GM19351 (cell line): Measurements from ENCODE around the gene NRP2.

Experiments used
- ATAC-seq: cut with Tn5 transposase; IDR thresholded peaks from one replicate; pipeline ENCODE4 v1.9.1; 2021; ENCODE audit warnings: mild to moderate bottlenecking, moderate library complexity; ENCODE audit not compliant: unreplicated experiment

Gene NRP2

DNA sequence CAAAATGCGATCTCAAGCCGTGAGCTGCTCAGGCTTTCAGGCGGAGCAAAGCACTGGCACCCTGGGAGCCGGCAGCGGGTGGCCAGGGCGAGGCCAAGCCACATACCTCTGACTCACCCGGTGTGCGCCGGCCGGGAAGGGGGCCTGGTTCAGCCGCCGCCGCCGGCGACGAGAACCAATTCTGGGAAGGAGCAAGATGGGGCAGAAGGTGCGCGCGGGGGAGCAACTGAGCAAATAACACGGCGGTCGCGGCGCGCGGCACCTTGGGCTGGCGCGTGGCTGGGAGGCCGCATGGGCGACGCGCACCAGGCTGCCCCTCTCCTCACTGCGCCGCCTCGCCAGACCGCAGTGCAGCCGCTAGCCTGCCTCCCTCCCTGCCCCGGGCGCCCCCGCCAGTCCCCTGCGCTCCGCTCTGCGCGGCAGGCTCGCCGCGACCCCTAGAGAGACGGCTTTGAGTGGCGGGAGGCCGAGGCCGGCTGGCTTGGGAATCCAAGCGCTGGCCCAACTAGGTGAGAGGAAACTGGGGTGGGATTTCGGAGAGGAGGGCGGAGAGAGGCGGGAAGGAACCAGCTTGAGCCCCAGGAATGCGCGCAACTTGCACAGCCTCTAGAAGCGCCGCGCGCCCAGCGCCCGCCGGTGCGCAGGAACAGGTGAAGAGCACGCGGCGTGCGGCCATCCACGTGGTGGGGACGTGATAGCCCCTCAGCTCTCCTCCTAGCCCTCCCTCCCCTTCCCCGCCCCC, 3.2 kb downstream of the NRP2 start:
- ATAC-seq, result no peak

- ATAC-seq, result no peak
These were observed 3.9 kb downstream of the NRP2 start for GRCh38 chr2:205686056-205686782.

- no peak for ATAC-seq
These were observed 4.7 kb downstream of the NRP2 start for GRCh38 chr2:205686783-205687640.

DNA sequence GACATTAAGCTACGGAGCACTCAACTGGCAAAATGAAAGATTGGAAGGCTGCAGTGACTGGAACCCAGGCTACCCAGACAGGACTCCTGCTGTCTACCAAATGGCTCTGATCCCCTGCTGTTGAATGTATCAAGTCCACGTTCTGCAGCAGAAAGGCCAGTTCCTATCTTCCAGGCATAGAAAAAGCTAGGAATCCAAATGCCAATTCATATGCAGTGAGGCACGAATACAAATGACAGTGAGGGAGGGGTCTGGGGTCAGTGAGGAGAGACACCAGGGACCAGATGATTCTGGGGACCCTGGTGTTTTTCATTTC, 5.3 kb downstream of the NRP2 start:
- no peak for ATAC-seq

GRCh38 chr2:205688417-205689200, 6.3 kb downstream of the NRP2 start:
- no peak for ATAC-seq

DNA sequence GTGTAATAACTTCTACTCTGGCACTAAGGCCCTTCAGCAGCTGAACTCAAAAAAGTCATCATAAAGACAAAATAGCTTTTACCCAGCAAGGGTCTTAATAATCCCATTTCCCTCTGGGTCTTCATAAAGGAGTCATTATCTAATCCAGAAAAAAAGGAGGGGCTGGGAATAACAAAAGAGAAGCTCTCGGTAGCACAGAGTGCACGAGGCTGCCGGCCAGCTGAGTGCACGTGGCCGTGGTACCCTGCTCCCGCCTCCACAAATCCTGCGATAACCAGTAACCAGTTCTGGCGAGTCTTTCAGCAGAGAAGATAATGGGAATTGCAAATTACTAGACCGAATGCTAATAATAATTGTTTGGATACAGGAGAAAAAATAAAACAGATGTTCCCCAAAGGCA, 7.5 kb downstream of the NRP2 start:
- no peak for ATAC-seq

- ATAC-seq, result no peak
These were observed 9.8 kb downstream of the NRP2 start for GRCh38 chr2:205692104-205692503.

GRCh38 chr2:205694256-205694655, 12.0 kb downstream of the NRP2 start:
- ATAC-seq, result no peak

- ATAC-seq, result no peak
These were observed 13.2 kb downstream of the NRP2 start for GRCh38 chr2:205695460-205695991.

DNA sequence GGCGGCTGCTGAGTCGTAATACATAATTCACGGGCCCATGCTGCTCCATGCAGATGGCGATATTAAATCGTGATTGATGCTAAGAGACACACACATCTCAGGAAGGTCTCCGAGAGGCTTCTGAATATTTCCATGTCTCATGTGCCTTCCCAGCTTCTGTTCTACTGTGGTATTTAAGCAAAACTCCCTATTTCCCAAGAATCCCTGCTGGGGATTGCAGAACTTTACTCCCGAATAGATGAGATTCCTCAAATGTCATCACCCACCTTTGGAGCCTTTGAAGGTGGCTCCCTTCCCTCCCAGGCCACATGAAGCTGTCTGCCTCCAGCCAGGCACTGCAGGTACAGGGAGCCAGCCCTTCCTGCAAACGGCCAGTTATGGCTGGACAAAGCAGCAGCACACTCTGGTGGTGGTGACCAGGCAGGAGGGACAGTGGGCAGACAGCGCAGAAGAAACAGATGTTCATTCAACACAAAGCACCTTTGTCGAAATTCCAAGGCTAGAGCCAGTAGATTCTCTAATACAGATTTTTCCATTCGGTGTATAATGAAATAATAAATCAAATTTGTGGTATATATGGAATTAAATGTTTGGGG, 14.1 kb downstream of the NRP2 start:
- ATAC-seq, result no peak

- ATAC-seq, result no peak
These were observed 14.7 kb downstream of the NRP2 start for GRCh38 chr2:205696927-205697441.

GRCh38 chr2:205698286-205699268, 16.3 kb downstream of the NRP2 start:
- no peak for ATAC-seq

- ATAC-seq, result no peak
These were observed 17.4 kb downstream of the NRP2 start for GRCh38 chr2:205699515-205700289.

- ATAC-seq, result peak; percentile 77
These were observed 18.2 kb downstream of the NRP2 start for GRCh38 chr2:205700331-205701132.

- no peak for ATAC-seq
These were observed 19.2 kb downstream of the NRP2 start for GRCh38 chr2:205701509-205701908.

- no peak for ATAC-seq
These were observed 20.3 kb downstream of the NRP2 start for GRCh38 chr2:205702576-205702975.

GRCh38 chr2:205703471-205704126, 21.3 kb downstream of the NRP2 start:
- ATAC-seq, result no peak
